GM18873 (cell line): ENCODE data around the gene BSCL2.
"Not testable (repeated sequence)": the region's sequence is repeated elsewhere in the genome, so short reads cannot be mapped to it uniquely, and the experiment has no call there.

ENCODE experiments used
- ATAC-seq: cut with Tn5 transposase; IDR thresholded peaks from one replicate; pipeline ENCODE4 v1.9.1; 2021; ENCODE audit warnings: mild to moderate bottlenecking, moderate library complexity, moderate number of reproducible peaks; ENCODE audit not compliant: unreplicated experiment, low FRiP score

BSCL2 gene

GRCh38 chr11:62665075-62665598 lies 42.1 kb downstream of the BSCL2 start, which contains the start of the genes C11orf98 and CSKMT:
Gene C11orf98, minus strand, starts transcription at chr11:62665210. Its CDS starts 41 bp downstream, at chr11:62665169.
Gene CSKMT, plus strand, starts transcription at chr11:62665312. Its CDS starts 568 bp downstream, at chr11:62665880.
- peak; percentile 57 for ATAC-seq

GRCh38 chr11:62664405-62665074 lies 42.7 kb downstream of the BSCL2 start:
- peak; percentile 12 for ATAC-seq

- ATAC-seq, result no peak
These were observed 50.3 kb downstream of the BSCL2 start for GRCh38 chr11:62656796-62657429.

- no peak for ATAC-seq
These were observed 52.9 kb downstream of the BSCL2 start for GRCh38 chr11:62654297-62654696.

GRCh38 chr11:62652161-62653006 lies 54.8 kb downstream of the BSCL2 start:
- no peak for ATAC-seq

GRCh38 chr11:62650283-62650682 lies 56.9 kb downstream of the BSCL2 start:
- not testable (repeated sequence) for ATAC-seq

GRCh38 chr11:62649486-62649885 lies 57.7 kb downstream of the BSCL2 start:
- ATAC-seq, result no peak

GRCh38 chr11:62648967-62649364 lies 58.3 kb downstream of the BSCL2 start:
- ATAC-seq, result no peak

GRCh38 chr11:62648185-62648966 lies 58.8 kb downstream of the BSCL2 start:
- no peak for ATAC-seq

GRCh38 chr11:62647609-62648005 lies 59.6 kb downstream of the BSCL2 start:
- no peak for ATAC-seq

- ATAC-seq, result no peak
These were observed 60.2 kb downstream of the BSCL2 start for GRCh38 chr11:62646825-62647608.

GRCh38 chr11:62645946-62646824 lies 61.0 kb downstream of the BSCL2 start, which contains the start of gene GANAB:
Gene GANAB, minus strand, starts transcription at chr11:62646613. Its CDS starts 14 bp downstream, at chr11:62646599.
- ATAC-seq, result peak; percentile 71

- ATAC-seq, result no peak
These were observed 61.6 kb downstream of the BSCL2 start for GRCh38 chr11:62645671-62645945.

GRCh38 chr11:62644220-62644619 lies 63.0 kb downstream of the BSCL2 start:
- ATAC-seq, result no peak
